ENCODE measurements around the gene CLDN3. TPM values are rescaled to one million over a fixed set of nuclear protein-coding genes. Genes with fewer than 3 reads are reported as not detected.

Gene CLDN3
- total and polyA plus RNA-seq, 10 of the 15 experiments (the other 5 are each of a cell fraction or from before 2014, with no cell fraction given): 0.05 TPM; not detected in 9

- no peaks in the 10 kb centered on the region for H3K79me2 ChIP-seq (ENCODE audit: control insufficient read depth, insufficient read depth, low read length)
- H3K9me3 ChIP-seq (replicated peaks; ENCODE audit: control insufficient read depth, insufficient read depth, low read length): no peaks in the 10 kb centered on the region
- WGBS (ENCODE audit: insufficient coverage, insufficient replicate concordance, low lambda C conversion rate, missing lambda C conversion rate): 44% methylated on average over 2 of the region's 2 CpGs
- ChIA-PET POLR2A (no interaction called here), RAD21 (ENCODE audit: unreplicated experiment) (interaction anchor here (1.0 kb wide), 1 partner anchor 125 kb away, joined by 6 read pairs; no protein-coding TSS in a partner anchor), CTCF (interaction anchor here (0.6 to 1.6 kb wide), 4 partner anchors 111 to 213 kb away, joined by 3 to 8 read pairs (median 3); no protein-coding TSS in a partner anchor), SMC1A (ENCODE audit: uncharacterized antibody, unreplicated experiment) (interaction anchor here (0.9 to 3.8 kb wide), 4 partner anchors 35 to 210 kb away, joined by 3 to 13 read pairs (median 4); no protein-coding TSS in a partner anchor)
- FAIRE-seq (no peak), DNase-seq (ENCODE audit: low read depth, low spot score) (no peak), ATAC-seq (no peak)
- peaks cover 0 to 8% of the 10 kb centered on the region in 2 experiments; a peak in 3 of 4 replicates for H3K36me3 ChIP-seq (ENCODE audit: control insufficient read depth in 2 of 2, insufficient read depth in 2 of 2, low read length in 1 of 2)
- H3K4me1 ChIP-seq (ENCODE audit: control insufficient read depth, insufficient read depth, low read length): no peaks in the 10 kb centered on the region; the same call in 1 of the 2 replicates
- H3K4me2 ChIP-seq (ENCODE audit: control insufficient read depth, insufficient read depth): no peak overlapping the region
- BruUV-seq (replicated peaks): no TSS peak
- no peak overlapping the region for H2AFZ ChIP-seq (ENCODE audit: control insufficient read depth, low read depth, low read length)
- TF ChIP-seq BHLHE40 (IDR thresholded peaks at IDR 0.05; ENCODE audit: borderline replicate concordance in 1 of 2, low read depth in 2 of 2, low read length in 1 of 2) (no peak), ZNF207 (IDR thresholded peaks at IDR 0.05; ENCODE audit: borderline replicate concordance) (no peak), RELB (IDR thresholded peaks at IDR 0.05; ENCODE audit: low read depth) (no peak), ZNF384 (IDR thresholded peaks at IDR 0.05; ENCODE audit: borderline replicate concordance, low read depth, low read length) (no peak), STAT1 (conservative IDR thresholded peaks at IDR 0.05) (no peak)
- in situ Hi-C loops (cut with MboI) (loop anchor here (5.0 kb wide), 1 partner anchor 125 kb away; no protein-coding TSS in a partner anchor), intact Hi-C loops (cut with micrococcal nuclease; ENCODE audit: unreplicated experiment) (loop anchor here (10.0 kb wide), 1 partner anchor 208 kb away; the partner anchor contains the start of gene BAZ1B)
- H3K4me3 ChIP-seq: no peak overlapping the region
- H3K27me3 ChIP-seq (replicated peaks in 1 of 2; ENCODE audit: control insufficient read depth in 2 of 2, insufficient read depth in 2 of 2, low read length in 1 of 2): no peaks in the 10 kb centered on the region
- H3K27ac ChIP-seq (ENCODE audit: control insufficient read depth, insufficient read depth): no peak overlapping the region
- no peaks in the 10 kb centered on the region for H4K20me1 ChIP-seq (ENCODE audit: control insufficient read depth, insufficient read depth)
- H3K9ac ChIP-seq (ENCODE audit: control insufficient read depth, insufficient read depth, low read length): no peak overlapping the region
Measured at GRCh38 chr7:73732397-73732796, 37.7 kb downstream of the CLDN3 start.

All from GM12878 (cell line).